GM12878 (cell line): ENCODE data around the gene VKORC1. TPM values are rescaled to one million over a fixed set of nuclear protein-coding genes. Genes with fewer than 3 reads are reported as not detected.

Source experiments
- ASH2L ChIP-seq: fragments of 300-600, 200-600 bp; sonication (generic); IDR thresholded peaks from 2 replicates; pipeline ENCODE4 v1.6.1; 2017; ENCODE audit warnings: low read depth, mild to moderate bottlenecking, borderline replicate concordance
- CUX1 ChIP-seq: IDR thresholded peaks from 2 replicates; pipeline ENCODE4 v1.6.1; 2012; ENCODE audit warnings: improper control_type of control experiment, low read depth, low read length; ENCODE audit not compliant: insufficient replicate concordance
- EGR1 ChIP-seq, 2 experiments: IDR thresholded peaks; 1 replicate in 1 of 2; 2 replicates in 1 of 2; pipeline ENCODE4 v1.6.1; 2011 to 2012; ENCODE audit warnings: low read depth in 2 of 2, low read length in 2 of 2, borderline replicate concordance in 1 of 2, mild to moderate bottlenecking in 1 of 2, moderate library complexity in 1 of 2
- EZH2 ChIP-seq: IDR thresholded peaks from 2 replicates; pipeline ENCODE4 v1.6.1; 2012; ENCODE audit warnings: low read depth, mild to moderate bottlenecking, control low read depth, inconsistent platforms, low read length, borderline replicate concordance; ENCODE audit not compliant: control insufficient read depth
- GABPA ChIP-seq: IDR thresholded peaks from 2 replicates; pipeline ENCODE4 v1.6.1; 2014; ENCODE audit warnings: antibody characterized with exemption, low read depth, mild to moderate bottlenecking, inconsistent platforms
- HCFC1 ChIP-seq: fragments of 150-350 bp; IDR thresholded peaks from 2 replicates; pipeline ENCODE4 v1.6.1; 2014; ENCODE audit warnings: low read length
- IKZF1 ChIP-seq: fragments of 450-650 bp; conservative IDR thresholded peaks from 2 replicates; pipeline ENCODE4 v1.6.1; 2017; ENCODE audit warnings: antibody characterized with exemption, mild to moderate bottlenecking
- KAT2A ChIP-seq: conservative IDR thresholded peaks from 2 replicates; pipeline ENCODE4 v1.6.1; 2011; ENCODE audit warnings: low read depth, low read length; ENCODE audit not compliant: control insufficient read depth
- LARP7 ChIP-seq: fragments of 450-650 bp; IDR thresholded peaks from 2 replicates; pipeline ENCODE4 v1.6.1; 2017; ENCODE audit warnings: mild to moderate bottlenecking
- NFIC ChIP-seq: IDR thresholded peaks from 2 replicates; pipeline ENCODE4 v1.6.1; 2012; ENCODE audit warnings: low read depth, mild to moderate bottlenecking, inconsistent platforms, low read length, moderate library complexity
- NFYA ChIP-seq: IDR thresholded peaks from 2 replicates; pipeline ENCODE4 v1.6.1; 2011; ENCODE audit warnings: low read depth, mild to moderate bottlenecking, low read length, improper control_type of control experiment, borderline replicate concordance
- NR2C1 ChIP-seq: fragments of 450-650 bp; IDR thresholded peaks from 2 replicates; pipeline ENCODE4 v1.6.1; 2017; ENCODE audit warnings: antibody characterized with exemption, mild to moderate bottlenecking, moderate library complexity
- NR2F1 ChIP-seq: fragments of 450-650 bp; conservative IDR thresholded peaks from 2 replicates; pipeline ENCODE4 v1.6.1; 2017; ENCODE audit warnings: mild to moderate bottlenecking
- PML ChIP-seq: IDR thresholded peaks from 2 replicates; pipeline ENCODE4 v1.6.1; 2012; ENCODE audit warnings: low read length, inconsistent platforms
- RAD21 ChIP-seq: IDR thresholded peaks from 2 replicates; pipeline ENCODE4 v1.6.1; 2011; ENCODE audit warnings: mild to moderate bottlenecking, low read depth, low read length, moderate library complexity; ENCODE audit not compliant: insufficient read depth
- SKIL ChIP-seq: fragments of 450-650 bp; IDR thresholded peaks from 2 replicates; pipeline ENCODE4 v1.6.1; 2017; ENCODE audit warnings: mild to moderate bottlenecking, low read depth, inconsistent platforms; ENCODE audit not compliant: poor library complexity, severe bottlenecking
- TBL1XR1 ChIP-seq: IDR thresholded peaks from 2 replicates; pipeline ENCODE4 v1.6.1; 2012; ENCODE audit warnings: low read depth, low read length, improper control_type of control experiment
- TCF3 ChIP-seq: IDR thresholded peaks from 2 replicates; pipeline ENCODE4 v1.6.1; 2012; ENCODE audit warnings: low read depth, mild to moderate bottlenecking, low read length, borderline replicate concordance; ENCODE audit not compliant: insufficient read depth
- YBX1 ChIP-seq: fragments of 450-650 bp; IDR thresholded peaks from 2 replicates; pipeline ENCODE4 v1.6.1; 2016; ENCODE audit warnings: antibody characterized with exemption
- YY1 ChIP-seq: IDR thresholded peaks from 2 replicates; pipeline ENCODE4 v1.6.1; 2011; ENCODE audit warnings: low read depth, mild to moderate bottlenecking, low read length
- ZNF24 ChIP-seq: fragments of 450-650 bp; IDR thresholded peaks from 2 replicates; pipeline ENCODE4 v1.6.1; 2017; ENCODE audit warnings: antibody characterized with exemption, mild to moderate bottlenecking
- ZNF274 ChIP-seq: IDR thresholded peaks from one replicate; pipeline ENCODE4 v1.8.0; 2011; ENCODE audit not compliant: insufficient read length, insufficient read depth
- polyA plus RNA-seq, 11 experiments: library from polyadenylated mRNA; depleted of rRNA in 4 of 11; unstranded in 6 of 11; stranded (reverse) in 5 of 11; fragments of >200 nt; fragmentation: Nextera tagmentation in 4 of 11; fragmentation: Illumina TruSeq in 1 of 11; extraction: Ambion mirVana in 4 of 11; extraction: Trizol in 1 of 11; gene quantifications; 1 replicate in 1 of 11; 2 replicates in 10 of 11; pipeline versions ENCODE4 v1.2.1 to v1.2.3, GENCODE V29; 2011 to 2016; ENCODE audit warnings: inconsistent platforms in 2 of 11, missing spikeins in 2 of 11, low read depth in 1 of 11
- total RNA-seq, 4 experiments: library from RNA; depleted of rRNA in 3 of 4; stranded (reverse); fragments of >200 nt in 3 of 4; fragmentation: Illumina TruSeq in 1 of 4; extraction: Trizol in 1 of 4; gene quantifications; 2 replicates each; pipeline versions ENCODE4 v1.2.1 to v1.2.3, GENCODE V29; 2013 to 2021

The VKORC1 gene
- total and polyA plus RNA-seq, 10 of the 15 experiments (the other 5 are each of a cell fraction or from before 2014, with no cell fraction given) = 19.8 to 140 (median 57.7) TPM

- TF ChIP-seq ZNF274 = no peak
- TF ChIP-seq KAT2A = no peak
- peak; percentile 94 to 99 for TF ChIP-seq EGR1 (IDR thresholded peaks at IDR 0.05; ENCODE audit: borderline replicate concordance in 1 of 2, low read depth in 2 of 2, low read length in 2 of 2)
- no peak for TF ChIP-seq YBX1
- TF ChIP-seq EZH2 = no peak
- peak; percentile 91 for TF ChIP-seq LARP7
- no peak for TF ChIP-seq TBL1XR1
- peak; percentile 64; the same call in 1 of the 2 replicates for TF ChIP-seq NR2F1
- TF ChIP-seq GABPA = no peak
- no peak for TF ChIP-seq ASH2L
- no peak for TF ChIP-seq TCF3
- TF ChIP-seq SKIL = no peak
- peak; percentile 68 for TF ChIP-seq NR2C1
- TF ChIP-seq IKZF1 = peak; percentile 94
- no peak for TF ChIP-seq NFIC
- no peak for TF ChIP-seq RAD21
- peak; percentile 94 for TF ChIP-seq HCFC1
- no peak for TF ChIP-seq ZNF24
- peak; percentile 84 for TF ChIP-seq YY1
- TF ChIP-seq PML = no peak
- no peak for TF ChIP-seq CUX1
- TF ChIP-seq NFYA = no peak
These were observed 13.6 kb upstream of the VKORC1 start, which contains the start of gene BCKDK (continued) for GRCh38 chr16:31108035-31108793.
